Activated CD8-positive, alpha-beta memory T cell treated with anti-CD3 and anti-CD28 coated beads for 36 hours (primary cell): ENCODE data around the gene ACCSL. TPM values are rescaled to one million over a fixed set of nuclear protein-coding genes. Genes with fewer than 3 reads are reported as not detected.

ENCODE experiments used
- CTCF ChIA-PET: fragments of 350-600 bp; sonication (Branson Sonifier 250); formaldehyde crosslinking; loops from one replicate; lab custom pipeline; 2021; ENCODE audit warnings: antibody characterized with exemption; lab: Charles Lee
- POLR2A ChIA-PET: fragments of 350-600 bp; sonication (Branson Sonifier 250); formaldehyde crosslinking; loops from one replicate; lab custom pipeline; 2021; ENCODE audit warnings: antibody characterized with exemption; lab: Charles Lee
- total RNA-seq, 2 experiments: library from RNA; stranded (reverse); gene quantifications; one replicate each; pipeline ENCODE4 v1.2.3, GENCODE V29; 2021

The ACCSL gene
- total RNA-seq, 2 experiments from 2014 or later = not detected

GRCh38 chr11:44047298-44047697 lies 483 bp upstream of the ACCSL start:
- POLR2A ChIA-PET = no interaction called here
- CTCF ChIA-PET = no interaction called here

DNA sequence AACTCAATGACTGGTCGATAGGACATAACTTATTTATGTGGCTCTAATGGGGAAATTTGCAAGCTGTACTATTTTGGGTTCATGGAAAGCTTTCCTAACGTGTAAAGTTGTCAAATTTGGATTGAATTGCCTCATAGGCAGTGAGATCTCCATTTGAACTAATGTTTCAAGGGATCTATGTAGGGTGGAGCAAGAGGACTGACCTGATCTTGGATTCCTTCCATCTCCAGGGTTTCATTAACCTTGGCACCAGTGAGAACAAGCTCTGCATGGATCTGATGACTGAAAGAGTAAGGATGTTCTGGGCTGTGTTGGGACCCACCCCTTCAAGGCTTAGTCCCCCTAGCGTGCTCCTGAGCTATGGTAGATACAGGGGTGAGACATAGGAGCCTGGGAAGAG lies 2.1 kb downstream of the ACCSL start:
- POLR2A ChIA-PET = no interaction called here
- CTCF ChIA-PET = no interaction called here

GRCh38 chr11:44051171-44051570 lies 3.4 kb downstream of the ACCSL start:
- POLR2A ChIA-PET = no interaction called here
- CTCF ChIA-PET = no interaction called here

DNA sequence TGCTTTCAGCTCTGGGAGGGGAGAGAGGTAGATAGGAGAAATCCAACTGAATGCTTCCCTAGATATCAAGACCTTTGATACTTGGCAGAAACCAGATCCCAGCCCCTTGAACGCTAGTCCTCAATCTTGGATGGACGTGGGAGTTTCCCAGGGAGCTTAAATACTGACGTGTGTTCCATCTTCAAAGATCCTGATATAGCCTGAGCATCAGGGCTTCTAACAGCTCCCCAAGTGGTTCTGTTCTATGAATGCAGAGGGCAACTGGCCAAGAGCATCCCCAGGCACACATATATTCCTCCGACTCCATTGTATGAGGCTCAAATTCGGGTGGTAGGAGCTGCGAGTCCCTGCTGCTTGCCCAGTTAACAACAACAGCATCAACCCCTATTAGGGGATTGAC lies 9.6 kb downstream of the ACCSL start:
- POLR2A ChIA-PET = no interaction called here
- CTCF ChIA-PET = no interaction called here

- POLR2A ChIA-PET = no interaction called here
- CTCF ChIA-PET = interaction anchor here (0.9 kb wide), 1 partner anchor 37 kb away, joined by 3 read pairs; the partner anchor contains the start of gene EXT2
Observed at GRCh38 chr11:44058275-44058674, 10.5 kb downstream of the ACCSL start.

DNA sequence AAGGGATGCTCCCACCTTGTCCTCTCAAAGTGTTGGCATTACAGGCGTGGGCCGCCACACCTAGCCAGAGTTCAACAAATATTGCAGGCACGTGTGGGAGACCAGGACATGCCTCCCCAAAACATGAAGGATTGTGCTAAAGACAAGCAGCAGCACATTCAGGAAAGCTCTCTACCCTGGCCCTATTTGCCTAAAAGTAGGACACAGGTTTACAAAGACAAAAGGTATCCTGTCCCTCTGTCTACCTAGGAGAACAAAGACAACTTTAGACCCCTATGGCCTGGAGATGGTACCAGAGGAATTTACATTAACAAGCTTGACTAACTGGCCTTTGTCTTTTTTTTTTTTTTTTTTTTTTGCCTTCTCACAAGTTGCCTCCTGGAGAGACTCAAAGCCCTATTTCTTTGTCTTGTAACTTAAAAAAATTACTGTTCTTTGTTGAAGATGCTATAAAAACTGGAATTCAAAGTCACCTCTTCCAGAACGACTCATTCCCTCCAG lies 17.4 kb downstream of the ACCSL start:
- POLR2A ChIA-PET = interaction anchor here (0.7 kb wide), 2 partner anchors 36 to 1115 kb away, joined by 4 to 7 read pairs; no protein-coding TSS in a partner anchor

DNA sequence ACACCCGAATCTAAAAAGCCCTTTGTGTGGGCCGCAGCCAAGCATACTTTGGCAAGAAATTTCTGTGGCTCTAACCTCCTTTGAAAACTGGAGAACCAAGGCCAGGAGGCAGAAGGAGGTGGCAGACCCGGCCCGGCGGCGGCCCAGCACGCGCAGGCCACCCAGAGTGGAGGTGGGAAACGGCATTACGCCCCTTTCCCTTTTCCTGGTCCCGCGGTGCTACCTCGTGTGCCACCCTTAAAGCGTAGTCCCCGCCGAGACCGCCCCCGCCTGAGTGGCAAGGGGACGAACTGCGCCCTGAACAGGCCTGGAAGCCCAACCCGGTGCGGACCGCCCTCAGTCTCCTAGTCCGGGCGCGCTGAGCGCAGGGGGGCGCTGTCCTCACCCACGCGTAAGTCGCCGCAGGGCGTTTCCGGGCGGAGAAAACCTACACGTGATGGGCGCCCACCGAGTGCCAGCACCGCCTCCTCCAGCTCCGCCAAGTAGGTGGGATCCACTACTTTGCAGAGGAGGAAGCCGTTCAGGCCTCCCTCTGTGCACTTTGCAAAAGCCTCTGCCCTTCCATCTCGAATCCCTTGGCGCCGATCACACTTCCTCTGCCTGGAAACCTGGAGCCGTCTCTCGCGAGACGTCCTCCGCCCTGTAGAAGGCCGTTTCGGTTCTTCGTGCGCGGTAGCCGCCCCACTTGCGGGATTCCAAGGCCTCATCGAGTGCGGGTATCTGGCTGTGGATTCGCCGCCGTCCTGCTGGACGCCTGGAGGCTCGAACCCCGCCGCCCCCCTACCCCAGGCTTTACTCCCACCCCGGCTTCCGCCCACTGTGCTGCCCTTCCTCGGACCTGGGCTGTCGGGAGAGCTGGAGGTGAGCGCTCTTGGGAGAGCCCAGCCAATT lies 18.3 kb downstream of the ACCSL start, which contains the start of gene ACCS:
TSS of gene ACCS (plus strand) at position 430 of the 891 bp plus-strand sequence. CDS start 1,358 bp downstream, outside the sequence.
- CTCF ChIA-PET = interaction anchor here (0.6 to 1.5 kb wide), 6 partner anchors 12 to 235 kb away, joined by 3 to 4 read pairs (median 3); no protein-coding TSS in a partner anchor
- POLR2A ChIA-PET = interaction anchor here (0.6 kb wide), 1 partner anchor 1856 kb away, joined by 3 read pairs; no protein-coding TSS in a partner anchor

More for the DNA sequence above, 17.4 kb downstream of the ACCSL start:
- CTCF ChIA-PET = interaction anchor here (0.6 to 1.5 kb wide), 6 partner anchors 23 to 649 kb away, joined by 3 to 4 read pairs (median 4); no protein-coding TSS in a partner anchor

- ChIA-PET CTCF (interaction anchor here (0.6 to 1.5 kb wide), 5 partner anchors 13 to 236 kb away, joined by 3 to 4 read pairs (median 3); no protein-coding TSS in a partner anchor), POLR2A (interaction anchor here (0.6 kb wide), 1 partner anchor 1855 kb away, joined by 3 read pairs; no protein-coding TSS in a partner anchor)
Observed at GRCh38 chr11:44066732-44067141, 19.0 kb downstream of the ACCSL start.

- POLR2A ChIA-PET = no interaction called here
- CTCF ChIA-PET = no interaction called here
Observed at GRCh38 chr11:44067266-44067665, 19.5 kb downstream of the ACCSL start.

DNA sequence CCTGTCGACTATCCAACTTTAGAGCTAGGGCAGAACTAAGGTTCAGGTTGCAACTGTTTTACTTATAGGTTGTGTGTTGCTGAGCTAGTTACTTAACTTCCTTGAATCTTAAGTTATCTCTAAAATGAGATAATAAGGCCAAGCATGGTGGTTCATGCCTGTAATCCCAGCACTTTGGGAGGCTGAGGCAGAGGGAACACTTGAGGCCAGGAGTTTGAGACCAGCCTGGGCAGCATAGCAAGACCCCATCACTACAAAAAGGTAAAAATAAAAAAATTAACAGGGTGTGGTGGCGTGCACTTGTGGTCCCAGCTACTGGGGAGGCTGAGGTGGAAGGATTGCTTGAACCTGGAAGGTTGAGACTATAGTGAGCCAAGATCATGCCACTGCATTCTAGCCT lies 20.4 kb downstream of the ACCSL start:
- CTCF ChIA-PET = interaction anchor here (5.4 kb wide), 1 partner anchor 26 kb away, joined by 26 read pairs; the partner anchor contains the start of gene EXT2
- POLR2A ChIA-PET = no interaction called here

DNA sequence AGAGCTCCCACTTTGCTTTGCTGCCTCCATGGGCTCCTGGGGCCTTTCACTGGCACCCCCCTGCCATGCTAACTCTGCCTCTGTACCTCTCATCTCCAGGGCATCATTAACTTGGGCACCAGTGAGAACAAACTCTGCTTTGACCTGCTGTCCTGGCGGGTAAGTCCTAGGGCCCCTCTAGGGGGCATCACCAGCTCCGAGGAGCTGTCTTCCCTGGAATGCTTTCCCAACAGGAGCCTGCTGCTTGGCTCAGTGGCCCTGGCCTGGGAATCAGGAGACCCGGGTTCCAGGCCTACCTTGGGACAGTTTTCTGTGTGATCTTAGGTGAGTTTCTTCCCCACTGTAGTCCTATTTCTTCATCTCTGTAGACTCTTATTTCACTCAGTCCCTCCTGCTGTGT lies 23.4 kb downstream of the ACCSL start:
- ChIA-PET CTCF (interaction anchor here (0.8 to 5.4 kb wide), 2 partner anchors 10 to 23 kb away, joined by 3 to 26 read pairs; partner anchors contain the start of gene EXT2), POLR2A (no interaction called here)

DNA sequence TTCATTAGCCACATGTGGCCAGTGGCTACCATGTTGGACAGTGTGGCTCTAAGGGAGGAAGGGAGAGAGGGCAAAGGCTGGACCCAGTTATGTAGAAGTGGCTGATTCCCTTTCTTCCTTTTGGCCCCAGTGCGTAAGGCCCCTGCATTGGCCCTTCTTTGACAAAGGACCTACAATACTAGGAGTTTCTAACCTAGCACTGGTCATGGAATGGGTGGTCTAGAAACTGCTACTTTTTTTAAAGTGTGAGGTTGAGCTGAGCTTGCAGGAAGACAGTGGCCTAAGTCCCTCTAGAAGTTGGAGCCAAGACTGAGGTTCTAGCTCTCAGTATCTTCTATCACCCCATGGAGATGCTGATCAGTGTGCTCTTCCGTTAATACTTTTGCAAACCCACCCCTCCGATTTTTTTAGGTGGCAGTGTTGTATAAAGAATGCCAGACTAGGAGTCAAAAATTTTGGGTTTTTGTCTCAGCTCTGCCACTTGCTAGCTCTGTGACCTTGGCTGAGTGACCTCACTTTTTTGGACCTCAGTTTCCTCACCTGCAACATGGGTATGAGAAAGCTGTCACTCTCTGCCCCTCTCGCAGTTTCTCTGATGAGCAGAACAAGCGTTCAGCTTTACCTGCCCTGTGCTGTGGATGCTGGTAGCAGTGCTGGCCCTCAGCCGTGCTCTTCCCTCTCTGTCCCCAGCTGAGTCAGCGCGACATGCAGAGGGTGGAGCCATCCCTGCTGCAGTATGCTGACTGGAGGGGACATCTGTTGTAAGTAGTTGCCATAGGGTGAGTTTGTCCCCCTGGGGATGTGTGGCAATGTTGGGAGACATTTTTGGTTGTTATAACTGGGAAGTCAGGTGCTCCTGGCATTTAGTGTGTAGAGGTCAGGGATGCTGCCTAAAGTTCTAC lies 25.2 kb downstream of the ACCSL start:
- POLR2A ChIA-PET = no interaction called here
- CTCF ChIA-PET = interaction anchor here (5.4 kb wide), 1 partner anchor 22 kb away, joined by 26 read pairs; the partner anchor contains the start of gene EXT2

GRCh38 chr11:44078794-44079193 lies 31.0 kb downstream of the ACCSL start:
- ChIA-PET CTCF (no interaction called here), POLR2A (no interaction called here)

DNA sequence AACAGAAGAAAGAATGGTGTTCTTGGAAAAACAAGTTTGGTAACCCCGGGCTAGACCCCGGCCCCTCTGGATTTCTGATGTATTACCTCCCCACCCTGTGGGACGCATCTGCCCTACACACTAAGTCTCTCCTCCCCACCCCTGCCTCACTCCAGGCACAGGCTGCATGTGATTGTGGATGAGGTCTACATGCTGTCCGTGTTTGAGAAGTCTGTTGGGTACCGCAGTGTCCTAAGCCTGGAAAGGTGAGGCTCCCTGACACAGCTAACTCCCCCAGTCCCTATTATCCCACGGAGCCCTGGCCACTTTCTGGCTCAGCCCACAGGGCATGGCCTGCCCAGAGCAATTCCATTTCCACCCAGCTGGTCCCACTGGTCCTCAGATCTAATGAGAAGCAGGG lies 31.6 kb downstream of the ACCSL start:
- ChIA-PET POLR2A (no interaction called here), CTCF (no interaction called here)

- ChIA-PET POLR2A (no interaction called here), CTCF (interaction anchor here (1.1 kb wide), 1 partner anchor 15 kb away, joined by 3 read pairs; the partner anchor contains the start of gene ACCS)
Observed at GRCh38 chr11:44080951-44081350, 33.2 kb downstream of the ACCSL start.

GRCh38 chr11:44082645-44083044 lies 34.9 kb downstream of the ACCSL start:
- ChIA-PET CTCF (no interaction called here), POLR2A (interaction anchor here (1.1 kb wide), 1 partner anchor 12 kb away, joined by 3 read pairs; the partner anchor contains the start of gene EXT2)

DNA sequence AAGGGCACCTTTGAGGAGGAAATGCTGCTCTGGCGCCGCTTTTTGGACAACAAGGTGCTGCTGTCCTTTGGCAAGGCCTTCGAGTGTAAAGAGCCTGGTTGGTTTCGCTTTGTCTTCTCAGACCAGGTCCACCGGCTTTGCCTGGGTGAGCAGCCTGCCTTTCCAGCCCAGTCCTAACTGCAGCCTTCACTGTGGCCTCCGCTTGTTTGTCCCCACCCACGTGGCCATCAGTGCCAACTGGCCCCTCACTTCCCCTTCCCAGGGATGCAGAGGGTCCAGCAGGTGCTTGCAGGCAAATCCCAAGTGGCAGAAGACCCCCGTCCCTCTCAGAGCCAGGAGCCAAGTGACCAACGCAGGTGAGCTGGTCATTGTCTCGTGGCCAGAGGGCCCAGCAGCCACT lies 35.7 kb downstream of the ACCSL start:
- POLR2A ChIA-PET = no interaction called here
- CTCF ChIA-PET = interaction anchor here (1.1 kb wide), 1 partner anchor 12 kb away, joined by 6 read pairs; the partner anchor contains the start of gene EXT2

GRCh38 chr11:44083906-44084305 lies 36.1 kb downstream of the ACCSL start:
- CTCF ChIA-PET = interaction anchor here (1.1 kb wide), 1 partner anchor 11 kb away, joined by 6 read pairs; the partner anchor contains the start of gene EXT2
- POLR2A ChIA-PET = no interaction called here

GRCh38 chr11:44085330-44085729 lies 37.5 kb downstream of the ACCSL start:
- ChIA-PET POLR2A (no interaction called here), CTCF (no interaction called here)
